Measurements from ENCODE around the gene LRRC15.

The LRRC15 gene

DNA sequence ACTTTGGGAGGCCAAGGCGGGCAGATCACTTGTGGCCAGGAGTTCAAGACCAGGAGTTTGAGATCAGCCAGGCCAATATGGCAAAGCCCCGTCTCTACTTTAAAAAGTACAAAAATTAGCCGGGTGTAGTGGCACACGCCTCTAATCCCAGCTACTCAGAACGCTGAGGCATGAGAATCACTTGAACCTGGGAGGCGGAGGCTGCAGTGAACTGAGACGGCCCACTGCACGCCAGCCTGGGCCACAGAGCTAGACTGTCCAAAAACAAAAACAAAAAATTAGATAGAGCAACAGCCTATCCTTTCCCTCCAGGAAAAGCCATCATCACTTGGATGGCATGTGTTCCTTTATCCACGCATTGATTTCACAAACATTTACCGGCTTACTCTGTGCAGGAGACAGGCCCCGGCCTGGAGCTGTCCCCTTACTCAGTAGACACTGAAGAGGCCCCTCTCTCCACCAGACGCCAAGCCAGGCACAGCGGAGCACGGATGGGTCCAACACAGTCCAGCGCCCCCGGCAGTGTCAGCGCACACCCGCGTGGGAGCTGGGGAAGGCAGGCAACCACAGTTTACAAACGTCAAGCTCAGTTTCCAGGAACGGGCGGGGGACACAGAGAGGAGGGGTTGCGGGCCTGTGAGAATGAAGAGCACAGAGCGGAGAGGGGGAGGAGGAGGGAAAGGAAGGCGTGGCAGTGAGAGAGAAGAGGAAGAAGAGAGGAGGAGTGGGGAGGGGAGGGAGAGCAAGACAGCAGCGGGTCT, 26.4 kb upstream of the LRRC15 start:
- peak; percentile 60 to 76 (median 67) for DNase-seq
- Histone ChIP-seq H3K4me3 (ENCODE audit: control insufficient read depth in 1 of 7, extremely low read depth in 1 of 7, insufficient read depth in 4 of 7, low read depth in 2 of 7, low read length in 6 of 7) (peak overlapping the region in 4 of 7 experiments; percentile 19 to 74 (median 65)), H3K36me3 (ENCODE audit: control insufficient read depth in 4 of 4, insufficient read depth in 4 of 4, low read length in 3 of 4) (no peaks in the 10 kb centered on the region), H3K27ac (ENCODE audit: insufficient read depth in 1 of 2, low read depth in 1 of 2, low read length in 2 of 2, poor library complexity in 1 of 2, severe bottlenecking in 2 of 2) (no peak overlapping the region), H3K9me3 (ENCODE audit: control extremely low read depth in 1 of 5, control insufficient read depth in 4 of 5, insufficient read depth in 2 of 5, low read depth in 1 of 5, low read length in 4 of 5) (peaks cover 0 to 6% (median 0%) of the 10 kb centered on the region in 5 experiments), H3K4me1 (ENCODE audit: control extremely low read depth in 1 of 4, control insufficient read depth in 4 of 4, insufficient read depth in 4 of 4, low read length in 3 of 4) (peaks cover 15 to 45% (median 39%) of the 10 kb centered on the region in 4 experiments), H3K27me3 (replicated peaks in 2 of 5; ENCODE audit: control insufficient read depth in 4 of 5, insufficient read depth in 5 of 5, low read length in 4 of 5) (peaks cover 0 to 32% (median 12%) of the 10 kb centered on the region in 5 experiments)
- POLR2A ChIA-PET: interaction anchor here (0.7 kb wide), 2 partner anchors 11 to 159 kb away, joined by 3 to 6 read pairs; no protein-coding TSS in a partner anchor
- WGBS (ENCODE audit: insufficient coverage): 37% methylated on average over 23 of the region's 26 CpGs
- CTCF ChIA-PET: interaction anchor here (0.8 to 16.0 kb wide), 4 partner anchors 9 to 59 kb away, joined by 3 to 349 read pairs (median 10); no protein-coding TSS in a partner anchor

DNA sequence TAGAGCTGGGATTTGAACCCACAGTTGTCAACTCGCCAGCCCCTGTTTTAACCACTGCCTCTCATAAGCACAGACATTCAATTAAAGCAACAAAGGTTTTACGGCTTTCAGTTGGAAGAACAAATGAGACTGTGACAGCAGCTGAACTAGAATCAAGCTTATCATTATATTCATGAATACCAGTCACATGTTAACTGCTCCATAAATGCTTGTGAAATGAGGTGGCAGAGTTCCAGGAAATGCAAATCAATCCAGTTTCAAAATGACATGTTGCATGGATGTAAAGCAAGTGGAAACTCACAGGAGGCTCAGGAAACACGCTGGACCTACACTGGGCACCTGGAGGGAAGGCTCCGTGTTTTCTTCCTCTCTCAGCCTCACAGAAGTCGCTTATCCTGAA, 25.7 kb upstream of the LRRC15 start:
- DNase-seq: no peak
- H3K36me3 ChIP-seq (ENCODE audit: control insufficient read depth in 4 of 4, insufficient read depth in 4 of 4, low read length in 3 of 4): no peaks in the 10 kb centered on the region
- WGBS (ENCODE audit: insufficient coverage): 91% methylated on average over 3 of the region's 5 CpGs
- peaks cover 0 to 9% (median 0%) of the 10 kb centered on the region in 5 experiments for H3K9me3 ChIP-seq (ENCODE audit: control extremely low read depth in 1 of 5, control insufficient read depth in 4 of 5, insufficient read depth in 2 of 5, low read depth in 1 of 5, low read length in 4 of 5)
- H3K27me3 ChIP-seq (replicated peaks in 2 of 5; ENCODE audit: control insufficient read depth in 4 of 5, insufficient read depth in 5 of 5, low read length in 4 of 5): peaks cover 0 to 32% (median 12%) of the 10 kb centered on the region in 5 experiments
- no peak overlapping the region for H3K4me3 ChIP-seq (ENCODE audit: control insufficient read depth in 1 of 7, extremely low read depth in 1 of 7, insufficient read depth in 4 of 7, low read depth in 2 of 7, low read length in 6 of 7)
- ChIA-PET POLR2A (no interaction called here), CTCF (interaction anchor here (0.6 to 16.0 kb wide), 4 partner anchors 9 to 187 kb away, joined by 3 to 349 read pairs (median 8); no protein-coding TSS in a partner anchor)
- H3K4me1 ChIP-seq (ENCODE audit: control extremely low read depth in 1 of 4, control insufficient read depth in 4 of 4, insufficient read depth in 4 of 4, low read length in 3 of 4): peaks cover 15 to 44% (median 39%) of the 10 kb centered on the region in 4 experiments
- no peak overlapping the region for H3K27ac ChIP-seq (ENCODE audit: insufficient read depth in 1 of 2, low read depth in 1 of 2, low read length in 2 of 2, poor library complexity in 1 of 2, severe bottlenecking in 2 of 2)

DNA sequence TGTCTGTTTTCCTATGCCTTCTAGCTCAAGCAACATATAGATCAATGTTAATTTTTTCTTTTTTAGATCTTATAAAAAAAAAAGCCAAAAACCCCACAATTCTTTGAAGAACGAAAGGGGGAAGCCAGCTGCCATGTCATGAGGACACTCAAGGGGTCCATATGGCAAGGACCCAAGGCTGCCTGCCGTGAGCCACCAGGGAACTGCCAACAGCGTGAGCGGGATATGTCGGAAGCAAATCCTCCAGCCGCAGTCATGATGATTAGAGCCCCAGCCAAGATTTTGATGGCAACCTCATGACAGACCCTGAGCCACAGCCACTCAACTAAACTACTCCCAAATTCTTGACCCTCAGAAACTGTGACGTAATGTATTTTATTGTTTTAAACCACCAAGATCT, 23.0 kb upstream of the LRRC15 start:
- Histone ChIP-seq H3K9me3 (ENCODE audit: control extremely low read depth in 1 of 5, control insufficient read depth in 4 of 5, insufficient read depth in 2 of 5, low read depth in 1 of 5, low read length in 4 of 5) (peaks cover 0 to 13% (median 0%) of the 10 kb centered on the region in 5 experiments), H3K4me1 (ENCODE audit: control extremely low read depth in 1 of 4, control insufficient read depth in 4 of 4, insufficient read depth in 4 of 4, low read length in 3 of 4) (peaks cover 0 to 18% (median 18%) of the 10 kb centered on the region in 4 experiments), H3K36me3 (ENCODE audit: control insufficient read depth in 4 of 4, insufficient read depth in 4 of 4, low read length in 3 of 4) (no peaks in the 10 kb centered on the region), H3K27ac (ENCODE audit: insufficient read depth in 1 of 2, low read depth in 1 of 2, low read length in 2 of 2, poor library complexity in 1 of 2, severe bottlenecking in 2 of 2) (no peak overlapping the region), H3K27me3 (replicated peaks in 2 of 5; ENCODE audit: control insufficient read depth in 4 of 5, insufficient read depth in 5 of 5, low read length in 4 of 5) (peaks cover 0 to 16% (median 5%) of the 10 kb centered on the region in 5 experiments), H3K4me3 (ENCODE audit: control insufficient read depth in 1 of 7, extremely low read depth in 1 of 7, insufficient read depth in 4 of 7, low read depth in 2 of 7, low read length in 6 of 7) (no peak overlapping the region)
- POLR2A ChIA-PET: no interaction called here
- DNase-seq: no peak
- CTCF ChIA-PET: interaction anchor here (1.7 kb wide), 1 partner anchor 48 kb away, joined by 5 read pairs; no protein-coding TSS in a partner anchor
- WGBS (ENCODE audit: insufficient coverage): 97% methylated on average over 5 of the region's 7 CpGs

DNA sequence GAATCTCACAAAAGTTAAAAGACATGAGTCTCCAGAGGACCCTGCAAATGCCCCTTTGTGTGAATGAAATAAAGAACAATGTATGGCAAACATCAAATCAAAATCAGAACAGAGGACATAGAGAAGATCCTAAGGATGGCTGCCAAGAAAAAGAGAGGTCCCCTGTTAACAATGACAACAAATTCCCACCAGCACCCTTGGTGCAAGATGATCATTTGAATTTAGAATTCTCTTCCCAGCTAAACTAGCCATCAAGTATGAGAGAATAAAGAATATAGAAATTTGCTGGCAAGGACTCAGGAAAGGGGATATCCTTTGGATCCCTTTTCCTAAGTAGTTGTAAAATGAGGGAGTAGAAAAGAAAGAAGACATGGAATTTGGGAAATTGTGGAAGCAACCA, 21.3 kb upstream of the LRRC15 start:
- Histone ChIP-seq H3K36me3 (ENCODE audit: control insufficient read depth in 4 of 4, insufficient read depth in 4 of 4, low read length in 3 of 4) (no peaks in the 10 kb centered on the region), H3K9me3 (ENCODE audit: control extremely low read depth in 1 of 5, control insufficient read depth in 4 of 5, insufficient read depth in 2 of 5, low read depth in 1 of 5, low read length in 4 of 5) (peaks cover 0 to 13% (median 0%) of the 10 kb centered on the region in 5 experiments), H3K27ac (ENCODE audit: insufficient read depth in 1 of 2, low read depth in 1 of 2, low read length in 2 of 2, poor library complexity in 1 of 2, severe bottlenecking in 2 of 2) (no peak overlapping the region), H3K27me3 (replicated peaks in 2 of 5; ENCODE audit: control insufficient read depth in 4 of 5, insufficient read depth in 5 of 5, low read length in 4 of 5) (peaks cover 0 to 2% (median 0%) of the 10 kb centered on the region in 5 experiments), H3K4me1 (ENCODE audit: control extremely low read depth in 1 of 4, control insufficient read depth in 4 of 4, insufficient read depth in 4 of 4, low read length in 3 of 4) (peaks cover 0 to under 1% (median under 1%) of the 10 kb centered on the region in 4 experiments), H3K4me3 (ENCODE audit: control insufficient read depth in 1 of 7, extremely low read depth in 1 of 7, insufficient read depth in 4 of 7, low read depth in 2 of 7, low read length in 6 of 7) (no peak overlapping the region)
- ChIA-PET POLR2A (no interaction called here), CTCF (interaction anchor here (1.1 to 1.7 kb wide), 2 partner anchors 45 to 47 kb away, joined by 4 to 7 read pairs; no protein-coding TSS in a partner anchor)
- DNase-seq: no peak

DNA sequence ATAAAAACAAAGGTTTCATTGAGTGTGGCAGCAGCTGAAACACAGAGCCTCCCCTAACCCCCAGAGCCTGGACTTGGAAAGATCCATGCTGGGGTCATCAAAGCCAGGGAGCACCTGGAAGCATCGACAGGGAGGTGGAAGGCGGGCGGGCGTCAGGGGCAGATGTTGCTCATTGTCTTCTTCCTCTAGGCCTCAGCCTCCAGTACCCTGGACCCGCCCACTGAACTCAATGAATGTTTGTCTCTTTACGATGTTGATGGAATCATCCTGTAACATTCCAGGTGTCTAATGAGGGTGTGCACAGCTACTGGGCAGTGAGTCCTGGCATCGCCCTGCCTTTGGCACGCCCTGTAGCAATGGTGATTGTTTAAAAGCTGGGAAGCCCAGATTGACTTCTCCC, 19.7 kb upstream of the LRRC15 start:
- peaks cover 0 to 13% (median 0%) of the 10 kb centered on the region in 5 experiments for H3K9me3 ChIP-seq (ENCODE audit: control extremely low read depth in 1 of 5, control insufficient read depth in 4 of 5, insufficient read depth in 2 of 5, low read depth in 1 of 5, low read length in 4 of 5)
- no peaks in the 10 kb centered on the region for H3K36me3 ChIP-seq (ENCODE audit: control insufficient read depth in 4 of 4, insufficient read depth in 4 of 4, low read length in 3 of 4)
- CTCF ChIA-PET: interaction anchor here (0.8 to 1.7 kb wide), 4 partner anchors 8 to 663 kb away, joined by 3 to 7 read pairs (median 3); no protein-coding TSS in a partner anchor
- H3K27me3 ChIP-seq (replicated peaks in 2 of 5; ENCODE audit: control insufficient read depth in 4 of 5, insufficient read depth in 5 of 5, low read length in 4 of 5): peaks cover 0 to 7% (median 0%) of the 10 kb centered on the region in 5 experiments
- no peak overlapping the region for H3K27ac ChIP-seq (ENCODE audit: insufficient read depth in 1 of 2, low read depth in 1 of 2, low read length in 2 of 2, poor library complexity in 1 of 2, severe bottlenecking in 2 of 2)
- POLR2A ChIA-PET: interaction anchor here (0.9 kb wide), 1 partner anchor 13 kb away, joined by 11 read pairs; no protein-coding TSS in a partner anchor
- 95% methylated on average over 4 of the region's 8 CpGs for WGBS (ENCODE audit: insufficient coverage)
- no peak overlapping the region for H3K4me3 ChIP-seq (ENCODE audit: control insufficient read depth in 1 of 7, extremely low read depth in 1 of 7, insufficient read depth in 4 of 7, low read depth in 2 of 7, low read length in 6 of 7)
- no peaks in the 10 kb centered on the region for H3K4me1 ChIP-seq (ENCODE audit: control extremely low read depth in 1 of 4, control insufficient read depth in 4 of 4, insufficient read depth in 4 of 4, low read length in 3 of 4)
- DNase-seq: no peak

DNA sequence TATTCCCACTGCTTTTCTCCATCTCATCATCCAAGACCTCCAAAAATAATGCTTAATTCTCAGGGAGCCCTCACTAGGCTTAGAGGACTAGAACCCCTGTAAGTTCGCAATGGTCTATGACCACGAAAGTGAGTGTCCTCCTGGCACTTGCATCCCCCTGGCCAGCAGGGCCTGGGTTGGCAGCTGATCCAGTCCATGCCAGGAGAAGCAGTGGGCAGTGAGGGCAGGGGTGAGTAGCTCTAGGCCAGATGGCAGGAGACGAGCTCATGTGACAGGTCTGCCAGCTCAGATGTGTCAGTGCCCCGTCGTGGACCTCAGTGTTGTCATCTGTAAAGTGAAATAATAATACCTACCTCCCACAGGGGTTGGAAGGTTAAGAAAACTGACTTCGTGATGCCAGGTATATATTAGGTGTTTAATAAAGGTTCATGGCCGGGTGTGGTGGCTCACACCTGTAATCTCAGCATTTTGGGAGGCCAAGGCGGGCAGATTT, 18.4 kb upstream of the LRRC15 start:
- WGBS (ENCODE audit: insufficient coverage): 93% methylated on average over 5 of the region's 8 CpGs
- Histone ChIP-seq H3K9me3 (ENCODE audit: control extremely low read depth in 1 of 5, control insufficient read depth in 4 of 5, insufficient read depth in 2 of 5, low read depth in 1 of 5, low read length in 4 of 5) (peaks cover 0 to 13% (median 0%) of the 10 kb centered on the region in 5 experiments), H3K36me3 (ENCODE audit: control insufficient read depth in 4 of 4, insufficient read depth in 4 of 4, low read length in 3 of 4) (no peaks in the 10 kb centered on the region), H3K27me3 (replicated peaks in 2 of 5; ENCODE audit: control insufficient read depth in 4 of 5, insufficient read depth in 5 of 5, low read length in 4 of 5) (peaks cover 0 to 9% (median 0%) of the 10 kb centered on the region in 5 experiments), H3K27ac (ENCODE audit: insufficient read depth in 1 of 2, low read depth in 1 of 2, low read length in 2 of 2, poor library complexity in 1 of 2, severe bottlenecking in 2 of 2) (no peak overlapping the region), H3K4me3 (ENCODE audit: control insufficient read depth in 1 of 7, extremely low read depth in 1 of 7, insufficient read depth in 4 of 7, low read depth in 2 of 7, low read length in 6 of 7) (no peak overlapping the region), H3K4me1 (ENCODE audit: control extremely low read depth in 1 of 4, control insufficient read depth in 4 of 4, insufficient read depth in 4 of 4, low read length in 3 of 4) (no peaks in the 10 kb centered on the region)
- DNase-seq: no peak
- CTCF ChIA-PET: interaction anchor here (0.9 to 2.4 kb wide), 5 partner anchors 7 to 44 kb away, joined by 3 to 13 read pairs (median 3); no protein-coding TSS in a partner anchor
- POLR2A ChIA-PET: no interaction called here
